Vagina (tissue), 2 donors: ENCODE results near the gene GRN.

Experiments used
- POLR2A ChIP-seq, 2 donors: fragments of 450-650 bp; IDR thresholded peaks; one replicate each; pipeline ENCODE4 v1.6.1; 2017; ENCODE audit warnings: antibody characterized with exemption in 2 of 2, mild to moderate bottlenecking in 2 of 2, moderate library complexity in 2 of 2
- POLR2AphosphoS5 ChIP-seq, 2 donors: sonication (generic); formaldehyde crosslinking; IDR thresholded peaks; one replicate each; pipeline ENCODE4 v1.9.0; 2017; ENCODE audit warnings: antibody characterized with exemption in 2 of 2, mild to moderate bottlenecking in 2 of 2, low read depth in 1 of 2; ENCODE audit not compliant: insufficient read depth in 1 of 2
- TF ChIP-seq, protein P1 (sequence below), 3 experiments: fragments of 450-650 bp in 2 of 3; fragments of 200-600 bp in 1 of 3; sonication (generic) in 1 of 3; IDR thresholded peaks; one replicate each; pipeline ENCODE4 v1.5.1; 2017 to 2019; ENCODE audit warnings: antibody characterized with exemption in 3 of 3, mild to moderate bottlenecking in 2 of 3, moderate library complexity in 2 of 3

DNA sequence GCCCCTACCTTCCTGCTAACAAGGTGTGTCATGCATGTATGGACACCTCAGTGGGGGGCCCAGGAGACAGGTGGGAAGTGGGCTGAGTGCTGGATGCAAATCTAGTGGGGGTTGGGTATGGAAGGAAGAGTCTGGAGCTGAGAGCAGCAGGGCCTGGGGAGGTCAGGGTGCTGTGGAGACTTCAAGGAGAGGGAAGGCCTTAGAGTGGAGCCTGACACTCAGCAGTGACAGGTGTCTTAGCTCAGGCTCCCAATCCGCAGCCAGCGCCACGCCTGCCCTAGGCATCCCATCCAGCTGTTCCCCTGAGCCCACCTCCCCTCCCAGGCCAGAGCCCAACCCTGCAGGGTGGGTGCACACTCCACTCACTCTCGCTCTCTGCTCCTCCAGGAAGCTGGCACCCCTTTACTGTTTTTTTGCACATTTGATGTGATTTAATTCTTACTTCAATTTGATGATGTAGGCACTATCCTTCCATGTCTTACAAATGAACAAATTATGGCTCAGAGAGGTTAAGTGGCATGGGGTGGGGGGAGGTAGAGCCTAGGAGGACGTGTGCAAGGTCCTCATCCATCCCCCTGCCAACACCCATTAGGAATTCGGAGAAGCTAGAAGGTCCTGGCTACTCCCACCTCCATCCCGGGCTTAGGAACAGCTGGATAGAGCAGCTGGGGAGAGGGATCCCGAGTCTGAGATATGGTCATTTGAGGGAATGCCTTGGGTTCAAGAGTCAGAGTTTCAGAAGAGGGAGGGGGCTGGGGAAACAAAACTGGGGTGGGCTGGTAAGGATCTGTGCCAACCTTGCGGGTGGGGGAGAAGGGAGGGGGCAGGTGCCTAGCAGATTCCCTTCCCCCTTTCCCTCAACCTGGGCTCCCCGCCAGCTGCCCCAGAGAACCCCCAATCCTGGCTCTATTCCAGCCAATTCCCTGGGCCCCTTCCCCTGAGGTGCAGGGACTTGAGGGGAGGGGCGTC is 16.5 kb downstream of the GRN start:
- TF ChIP-seq, protein P1, sequence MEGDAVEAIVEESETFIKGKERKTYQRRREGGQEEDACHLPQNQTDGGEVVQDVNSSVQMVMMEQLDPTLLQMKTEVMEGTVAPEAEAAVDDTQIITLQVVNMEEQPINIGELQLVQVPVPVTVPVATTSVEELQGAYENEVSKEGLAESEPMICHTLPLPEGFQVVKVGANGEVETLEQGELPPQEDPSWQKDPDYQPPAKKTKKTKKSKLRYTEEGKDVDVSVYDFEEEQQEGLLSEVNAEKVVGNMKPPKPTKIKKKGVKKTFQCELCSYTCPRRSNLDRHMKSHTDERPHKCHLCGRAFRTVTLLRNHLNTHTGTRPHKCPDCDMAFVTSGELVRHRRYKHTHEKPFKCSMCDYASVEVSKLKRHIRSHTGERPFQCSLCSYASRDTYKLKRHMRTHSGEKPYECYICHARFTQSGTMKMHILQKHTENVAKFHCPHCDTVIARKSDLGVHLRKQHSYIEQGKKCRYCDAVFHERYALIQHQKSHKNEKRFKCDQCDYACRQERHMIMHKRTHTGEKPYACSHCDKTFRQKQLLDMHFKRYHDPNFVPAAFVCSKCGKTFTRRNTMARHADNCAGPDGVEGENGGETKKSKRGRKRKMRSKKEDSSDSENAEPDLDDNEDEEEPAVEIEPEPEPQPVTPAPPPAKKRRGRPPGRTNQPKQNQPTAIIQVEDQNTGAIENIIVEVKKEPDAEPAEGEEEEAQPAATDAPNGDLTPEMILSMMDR (IDR thresholded peaks at IDR 0.05), result no peak
- TF ChIP-seq POLR2AphosphoS5 (IDR thresholded peaks at IDR 0.05; ENCODE audit: insufficient read depth in 1 of 2, low read depth in 1 of 2) (no peak), POLR2A (IDR thresholded peaks at IDR 0.05) (no peak)
